Astrocyte (in vitro differentiated cells and primary cell): Measurements from ENCODE around the gene ADAM30.

Experiments used
- CTCF ChIP-seq: IDR thresholded peaks from 2 replicates; pipeline ENCODE4 v1.5.1; 2011; ENCODE audit warnings: low read depth, mild to moderate bottlenecking, inconsistent platforms, low read length, moderate library complexity; ENCODE audit not compliant: insufficient read depth
- EZH2 ChIP-seq: IDR thresholded peaks from 2 replicates; pipeline ENCODE4 v1.6.1; 2012; ENCODE audit warnings: mild to moderate bottlenecking, low read length, inconsistent platforms; ENCODE audit not compliant: insufficient read depth

GRCh38 chr1:119896303-119896702, at the start of gene ADAM30:
- TF ChIP-seq CTCF, result no peak
- no peak for TF ChIP-seq EZH2
